Fibroblast of villous mesenchyme (primary cell): ENCODE measurements around the gene C8A. TPM values are rescaled to one million over a fixed set of nuclear protein-coding genes. Genes with fewer than 3 reads are reported as not detected.

Experiments
- DNase-seq: peaks from one replicate; pipeline ENCODE4 v3.0.0-alpha.2; 2010; ENCODE audit warnings: low read depth
- H3K4me3 ChIP-seq: 2 replicates; pipeline ENCODE4 v1.5.1; 2011; ENCODE audit warnings: low read depth, mild to moderate bottlenecking, low read length
- CTCF ChIP-seq: IDR thresholded peaks from 2 replicates; pipeline ENCODE4 v1.5.1; 2012; ENCODE audit warnings: low read depth, mild to moderate bottlenecking, low read length; ENCODE audit not compliant: insufficient read depth
- total RNA-seq: library from RNA; depleted of rRNA; stranded (reverse); fragments of >200 nt; gene quantifications from 2 replicates; pipeline ENCODE4 v1.2.3, GENCODE V29; 2012

C8A gene
- total RNA-seq, 1 donor: not detected

DNA sequence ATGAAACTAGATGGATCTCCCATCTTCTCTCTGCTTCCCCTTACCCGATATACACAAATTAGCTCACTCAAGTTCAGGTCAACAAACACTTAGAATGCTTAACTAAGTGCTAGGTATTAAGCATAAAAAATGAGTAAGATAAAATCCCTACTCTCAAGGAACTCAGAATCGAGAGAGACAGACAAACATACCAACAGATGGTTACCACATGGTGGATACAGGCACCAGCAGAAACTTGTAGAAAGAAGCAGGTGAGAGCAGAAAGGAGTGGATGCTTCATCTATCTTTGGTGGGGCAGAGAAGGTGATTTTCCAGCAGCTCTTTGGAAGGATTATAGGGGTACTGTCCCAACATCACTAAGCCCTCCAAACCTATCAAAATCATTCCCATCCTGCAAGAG, 79.0 kb downstream of the C8A start:
- H3K4me3 ChIP-seq: no peak overlapping the region
- no peak for DNase-seq
- TF ChIP-seq CTCF: no peak

DNA sequence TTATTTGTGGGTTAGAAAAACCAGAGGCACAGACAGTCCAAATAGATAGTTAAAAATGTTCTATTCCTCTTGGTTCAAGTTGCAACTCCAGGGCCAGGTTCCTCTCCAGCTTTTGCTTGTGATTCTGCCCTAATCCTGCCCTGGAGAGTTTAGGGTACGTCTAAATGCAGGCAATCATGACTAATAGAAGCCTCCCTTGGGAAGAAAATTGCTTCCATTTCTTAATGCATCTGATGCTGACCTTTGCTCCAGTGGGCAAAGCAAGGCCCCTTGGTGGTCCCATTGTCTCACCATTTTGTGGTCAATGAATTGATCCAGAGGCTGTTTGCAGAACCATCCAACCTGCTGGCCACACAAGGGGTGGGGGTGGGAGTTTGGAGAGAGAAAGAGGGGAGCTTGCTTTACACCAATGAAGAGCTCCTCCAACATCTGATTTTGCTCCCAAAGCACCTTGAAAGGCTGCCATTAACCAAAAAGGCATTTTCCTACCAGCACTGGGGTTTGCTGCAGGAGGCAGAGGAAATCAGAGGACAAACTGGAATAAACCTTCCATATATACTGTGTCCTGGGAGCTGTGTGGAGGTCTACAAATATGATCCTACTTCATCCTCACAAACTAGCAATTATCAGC, 79.9 kb downstream of the C8A start:
- H3K4me3 ChIP-seq: no peak overlapping the region
- DNase-seq: no peak
- no peak for TF ChIP-seq CTCF

DNA sequence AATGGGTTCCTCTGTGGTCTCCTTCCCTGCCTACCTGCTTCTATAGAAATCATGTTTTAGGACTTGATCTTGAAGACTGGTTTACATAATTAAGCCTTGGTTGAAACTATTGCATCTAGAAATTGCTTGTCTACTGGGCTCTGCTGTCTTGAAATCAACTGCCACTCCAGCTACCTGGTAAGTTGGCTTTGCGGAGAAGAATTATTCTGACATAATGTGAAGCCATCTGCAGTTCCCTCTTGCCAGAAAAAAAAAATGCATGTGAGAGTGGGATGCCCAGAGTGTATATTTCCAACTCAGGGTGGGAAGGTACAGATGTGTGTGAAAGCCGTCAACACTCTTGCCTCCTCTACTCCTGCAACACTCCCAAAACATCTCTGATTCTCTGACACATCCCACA, 84.0 kb downstream of the C8A start:
- H3K4me3 ChIP-seq: no peak overlapping the region
- no peak for DNase-seq
- TF ChIP-seq CTCF: no peak

DNA sequence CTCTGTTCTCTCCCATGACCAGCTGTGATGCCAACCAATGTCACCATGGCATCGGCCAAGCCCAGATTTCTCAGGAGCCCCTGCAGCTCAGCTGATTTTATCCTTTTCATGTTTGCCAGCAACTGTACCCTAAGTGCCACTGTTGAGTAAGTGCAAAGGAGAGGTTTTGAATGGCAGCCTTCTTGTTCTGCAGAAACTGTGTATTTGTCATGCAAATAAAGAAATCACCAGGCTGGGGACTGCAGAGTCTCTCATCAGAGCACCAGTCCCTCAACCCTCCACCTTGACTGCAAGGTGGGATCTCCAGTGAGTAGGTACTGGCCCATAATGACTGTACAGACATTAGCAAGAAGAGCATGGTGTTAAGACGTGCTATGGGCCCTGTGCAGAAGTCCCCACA, 84.6 kb downstream of the C8A start:
- no peak for DNase-seq
- no peak for TF ChIP-seq CTCF
- H3K4me3 ChIP-seq: no peak overlapping the region

- no peak for DNase-seq
- TF ChIP-seq CTCF: no peak
- H3K4me3 ChIP-seq: no peak overlapping the region
These were observed 85.4 kb downstream of the C8A start for GRCh38 chr1:56940039-56940438.

DNA sequence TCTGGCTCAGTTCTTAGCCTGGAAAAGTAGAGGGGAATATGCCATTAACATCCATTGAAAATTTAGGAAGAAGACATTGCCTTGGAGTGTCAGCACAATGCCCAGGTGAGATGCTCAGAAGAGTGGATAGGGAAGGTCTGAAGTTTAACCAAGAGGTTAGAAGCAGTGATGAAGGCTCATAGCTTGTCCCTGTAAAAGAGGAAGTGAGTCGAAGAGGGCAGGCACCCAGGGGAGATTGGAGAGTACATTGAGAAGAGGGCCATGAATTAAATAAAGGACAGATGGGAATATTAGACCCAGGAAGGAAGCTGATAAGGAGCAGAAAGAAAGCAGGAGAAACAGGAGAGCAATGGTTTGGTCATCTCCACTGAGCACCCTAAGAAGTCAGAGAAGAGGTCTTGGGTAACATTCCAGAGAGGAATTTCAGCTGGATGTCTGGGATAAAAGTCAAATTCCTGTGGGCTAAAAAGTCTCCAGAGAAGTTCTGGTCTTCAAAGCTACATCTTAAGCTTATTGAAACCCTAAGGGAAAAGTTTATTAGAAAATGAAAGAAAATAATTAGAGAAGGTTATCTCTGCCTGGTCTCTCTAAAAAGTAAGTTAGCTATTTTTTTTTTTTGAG, 93.9 kb downstream of the C8A start:
- TF ChIP-seq CTCF: no peak
- no peak overlapping the region for H3K4me3 ChIP-seq
- DNase-seq: no peak

GRCh38 chr1:56952501-56952900, 97.9 kb downstream of the C8A start:
- no peak for DNase-seq
- no peak for TF ChIP-seq CTCF
- H3K4me3 ChIP-seq: no peak overlapping the region
